ENCODE measurements around the gene ARID3C. TPM values are rescaled to one million over a fixed set of nuclear protein-coding genes. Genes with fewer than 3 reads are reported as not detected.

ARID3C gene
- total and polyA plus RNA-seq, 2 of the 8 experiments (the other 6 are each of a cell fraction or from before 2014, with no cell fraction given): 0.08 TPM; not detected in 1

- peak overlapping the region; percentile 39; the same call in 1 of the 2 replicates for H2BK12ac ChIP-seq (ENCODE audit: low read depth, low read length)
- CTCF ChIA-PET (ENCODE audit: partially characterized antibody): interaction anchor here (1.0 to 13.8 kb wide), 14 partner anchors 8 to 176 kb away, joined by 3 to 241 read pairs (median 6); partner anchors contain the start of gene CNTFR
- H3K36me3 ChIP-seq (ENCODE audit: control insufficient read depth in 2 of 4, insufficient read depth in 4 of 4, low read length in 3 of 4): no peaks in the 10 kb centered on the region
- no peak overlapping the region for H3K56ac ChIP-seq (replicated peaks; ENCODE audit: insufficient read length, low read depth, low read length)
- H4K20me1 ChIP-seq (replicated peaks in 1 of 2; ENCODE audit: control insufficient read depth in 1 of 2, insufficient read depth in 2 of 2, low read length in 2 of 2): peaks cover 0 to 5% of the 10 kb centered on the region in 2 experiments
- H3K4me3 ChIP-seq (ENCODE audit: extremely low read depth in 1 of 4, insufficient read depth in 2 of 4, low read depth in 3 of 4, low read length in 4 of 4): peak overlapping the region in 1 of 4 experiments; percentile 55; a peak in 1 of 8 replicates
- peaks cover 12 to 41% (median 28%) of the 10 kb centered on the region in 4 experiments for H3K4me1 ChIP-seq (replicated peaks in 1 of 4; ENCODE audit: control insufficient read depth in 3 of 4, insufficient read depth in 4 of 4, low read length in 3 of 4)
- H2BK20ac ChIP-seq (ENCODE audit: low read length): no peak overlapping the region
- H3K79me1 ChIP-seq (ENCODE audit: low read depth, low read length): no peaks in the 10 kb centered on the region
- TF ChIP-seq ZNF274 (IDR thresholded peaks at IDR 0.05; ENCODE audit: borderline replicate concordance, extremely low read depth, low read length) (no peak), KDM1A (IDR thresholded peaks at IDR 0.05; ENCODE audit: borderline replicate concordance, low read length) (peak; percentile 96), SIX5 (IDR thresholded peaks at IDR 0.05; ENCODE audit: low read depth, low read length) (no peak)
- peaks cover 21 to 92% (median 77%) of the 10 kb centered on the region in 4 experiments for H3K27me3 ChIP-seq (replicated peaks in 1 of 4; ENCODE audit: control insufficient read depth in 3 of 4, extremely low read depth in 1 of 4, insufficient read depth in 3 of 4, low read length in 3 of 4)
- no peak overlapping the region for H3K27ac ChIP-seq (ENCODE audit: low read depth, low read length)
- WGBS, 2 experiments (ENCODE audit: extremely low coverage in 1 of 2, insufficient coverage in 1 of 2, insufficient read length in 1 of 2, insufficient replicate concordance in 2 of 2, low coverage in 1 of 2, low lambda C conversion rate in 2 of 2, missing lambda C conversion rate in 1 of 2): 59% methylated on average over 5 of the region's 5 CpGs; no CpG with 5 or more reads in 1 of the 2 experiments
- H3K79me2 ChIP-seq (ENCODE audit: control insufficient read depth in 1 of 2, insufficient read depth in 2 of 2, low read length in 2 of 2): no peaks in the 10 kb centered on the region
- H3K9me3 ChIP-seq (ENCODE audit: insufficient read depth in 2 of 2, low read depth in 1 of 2, low read length in 1 of 2): no peaks in the 10 kb centered on the region
- H3K9ac ChIP-seq (replicated peaks in 1 of 4; ENCODE audit: extremely low read depth in 1 of 4, low read depth in 3 of 4, low read length in 3 of 4): no peak overlapping the region
- H4K91ac ChIP-seq (replicated peaks; ENCODE audit: insufficient read length, low read length): no peak overlapping the region
- peaks cover 19% of the 10 kb centered on the region; the same call in 1 of the 2 replicates for H3K23me2 ChIP-seq (ENCODE audit: low read depth, low read length)
- no peak overlapping the region for H3K14ac ChIP-seq (ENCODE audit: insufficient read length)
- peak overlapping the region; percentile 84; a peak in 3 of 4 replicates for H3K4me2 ChIP-seq (ENCODE audit: insufficient read depth in 1 of 2, low read depth in 2 of 2, low read length in 2 of 2)
- no peak overlapping the region for H3K18ac ChIP-seq (ENCODE audit: extremely low read depth, low read length)
- H3K23ac ChIP-seq (ENCODE audit: insufficient read length): no peak overlapping the region
- no peak overlapping the region for H4K8ac ChIP-seq (ENCODE audit: extremely low read depth, insufficient read depth, low read length)
- no peak for DNase-seq (ENCODE audit: low read depth in 1 of 2, low spot score in 2 of 2)
- peak overlapping the region; percentile 15; the same call in 1 of the 2 replicates for H2AK5ac ChIP-seq (ENCODE audit: low read depth, low read length)
- H2BK5ac ChIP-seq (ENCODE audit: low read depth, low read length): no peak overlapping the region
- POLR2A ChIA-PET (ENCODE audit: partially characterized antibody): interaction anchor here (1.2 to 5.6 kb wide), 7 partner anchors 8 to 58 kb away, joined by 3 to 36 read pairs (median 6); partner anchors contain the start of genes CNTFR and SIGMAR1
- H3K4ac ChIP-seq (replicated peaks; ENCODE audit: insufficient read length, low read depth, low read length): peak overlapping the region; percentile 70
- FAIRE-seq: no peak
- H2AFZ ChIP-seq (ENCODE audit: low read length): no peak overlapping the region
- H2BK15ac ChIP-seq (ENCODE audit: low read length): no peak overlapping the region
- H2BK120ac ChIP-seq (replicated peaks; ENCODE audit: low read depth, low read length): no peak overlapping the region
- H4K5ac ChIP-seq (ENCODE audit: insufficient read length, low read depth, low read length): no peak overlapping the region
Measured at GRCh38 chr9:34579808-34580163, 49.1 kb downstream of the ARID3C start.
